Aorta (tissue), 4 donors: ENCODE measurements around the gene RAI1. TPM values are rescaled to one million over a fixed set of nuclear protein-coding genes. Genes with fewer than 3 reads are reported as not detected.

Experiments used
- microRNA-seq, 2 donors: library from miRNA; unstranded; fragments of <30 nt; microRNA quantifications; one replicate each; pipeline ENCODE4 v1.2.0, GENCODE V29; 2020
- polyA plus RNA-seq, 2 donors: library from polyadenylated mRNA; stranded (reverse); fragments of 200-250 nt; gene quantifications; one replicate each; pipeline ENCODE4 v1.2.3, GENCODE V29; 2013
- total RNA-seq, 2 donors: library from RNA; stranded (reverse); fragmentation: NEBNext Ultra II Directional; extraction: Animal tissue kit (Norgen Biotek cat#: 25700); gene quantifications; one replicate each; pipeline ENCODE4 v1.2.1, GENCODE V29; 2021
- donor health status: healthy with polysubstance abuse.
- donor health status: Bipolar disorder and iron deficiency.
- donor health status: DM: no; HTN: no; CAD: no.
- donor health status: DM: yes; HTN: yes; CAD: no.

RAI1 gene
- total and polyA plus RNA-seq, 4 donors = 2.0 to 35.8 (median 15.4) TPM

Small RNA genes within 50 kb of the gene (microRNA-seq; reads per million reads assigned to microRNA genes)
- 5.4 to 22.9 reads per million in 2 donors for gene MIR33B
- gene MIR6777 = 0.99 to 1.2 reads per million in 2 donors

Other genes with a start within 250 kb of the RAI1 start
- gene MED9, start 204.5 kb upstream of the RAI1 start, total RNA-seq = 10 to 100 TPM in 1 of 2 donors, 1 to 10 TPM in 1; 7.7 to 11.1 TPM
- 1 to 10 TPM; 6.6 to 7.9 TPM for gene MED9, start 204.5 kb upstream of the RAI1 start, polyA plus RNA-seq
- gene RASD1, start 185.1 kb upstream of the RAI1 start, total RNA-seq = 10 to 100 TPM; 12.0 to 50.1 TPM
- gene RASD1, start 185.1 kb upstream of the RAI1 start, polyA plus RNA-seq = 1 to 10 TPM; 2.9 to 4.6 TPM
- 10 to 100 TPM; 15.3 to 17.7 TPM for gene PEMT, start 89.8 kb upstream of the RAI1 start, total RNA-seq
- gene PEMT, start 89.8 kb upstream of the RAI1 start, polyA plus RNA-seq = 10 to 100 TPM in 1 of 2 donors, 1 to 10 TPM in 1; 4.5 to 23.8 TPM
- gene SREBF1, start 155.5 kb downstream of the RAI1 start, total RNA-seq = 100 to 1,000 TPM in 1 of 2 donors, 10 to 100 TPM in 1; 23.6 to 103 TPM
- gene SREBF1, start 155.5 kb downstream of the RAI1 start, polyA plus RNA-seq = 10 to 100 TPM; 24.0 to 24.7 TPM